GM12878 (cell line): Measurements from ENCODE around the gene CHKA. TPM values are rescaled to one million over a fixed set of nuclear protein-coding genes. Genes with fewer than 3 reads are reported as not detected.
A peak's percentile ranks its signal among the peaks of the same experiment; 100 is the strongest.

ENCODE experiments used
- ATAC-seq: fragments of 200-7000 bp; cut with Tn5 transposase; 3 replicates; pipeline ENCODE4 v1.9.1; 2020; ENCODE audit warnings: mild to moderate bottlenecking, moderate library complexity
- BruUV-seq: library from RNA; stranded (reverse); fragments of 400-500 nt; replicated peaks from 2 replicates; lab custom pipeline; 2021; lab: Mats Ljungman, UMichigan
- CTCF ChIA-PET: fragments of 300-600 bp; sonication (Branson Sonifier 250); formaldehyde crosslinking; extraction: SDS; loops from one replicate; lab custom pipeline; 2021; ENCODE audit warnings: inconsistent platforms; lab: Yijun Ruan, JAX
- POLR2A ChIA-PET: fragments of 350-600 bp; formaldehyde crosslinking; extraction: SDS; loops from one replicate; lab custom pipeline; 2021; ENCODE audit warnings: inconsistent platforms; lab: Charles Lee
- RAD21 ChIA-PET: fragments of 300-600 bp; sonication (Branson Sonifier 250); formaldehyde crosslinking; loops from one replicate; lab custom pipeline; 2023; ENCODE audit warnings: antibody characterized with exemption; ENCODE audit not compliant: unreplicated experiment; lab: Charles Lee
- SMC1A ChIA-PET: fragments of 300-600 bp; sonication (Branson Sonifier 250); formaldehyde crosslinking; loops from one replicate; lab custom pipeline; 2023; ENCODE audit not compliant: unreplicated experiment, uncharacterized antibody; lab: Charles Lee
- DNase-seq: peaks from one replicate; pipeline ENCODE4 v3.0.0-alpha.2; 2011; ENCODE audit warnings: low read depth, low spot score
- FAIRE-seq: peaks from 3 replicates; lab custom pipeline; 2011; peaks lifted over from hg19 to GRCh38; lab: Jason Lieb, UNC
- H2AFZ ChIP-seq: 2 replicates; pipeline ENCODE4 v1.6.0; 2011; ENCODE audit warnings: low read depth, low read length, control low read depth; ENCODE audit not compliant: control insufficient read depth
- H3K27ac ChIP-seq: 2 replicates; pipeline ENCODE4 v1.5.1; 2011; ENCODE audit warnings: control low read depth; ENCODE audit not compliant: control insufficient read depth, insufficient read depth
- H3K27me3 ChIP-seq, 2 experiments: replicated peaks in 1 of 2; 2 replicates each; pipeline versions ENCODE4 v1.6.0 to v1.6.1; 2011; ENCODE audit warnings: low read length in 1 of 2; ENCODE audit not compliant: control insufficient read depth in 2 of 2, insufficient read depth in 2 of 2
- H3K36me3 ChIP-seq, 2 experiments: 2 replicates each; pipeline ENCODE4 v1.5.1; 2011; ENCODE audit warnings: low read length in 1 of 2; ENCODE audit not compliant: control insufficient read depth in 2 of 2, insufficient read depth in 2 of 2
- H3K4me1 ChIP-seq: 2 replicates; pipeline ENCODE4 v1.6.1; 2011; ENCODE audit warnings: mild to moderate bottlenecking, low read length, moderate library complexity, mixed read lengths; ENCODE audit not compliant: control insufficient read depth, insufficient read depth
- H3K4me2 ChIP-seq: 2 replicates; pipeline ENCODE4 v1.6.0; 2011; ENCODE audit warnings: control low read depth; ENCODE audit not compliant: control insufficient read depth, insufficient read depth
- H3K4me3 ChIP-seq: fragments of 200-600 bp; sonication (generic); 2 replicates; pipeline ENCODE4 v1.5.1; 2016
- H3K79me2 ChIP-seq: 2 replicates; pipeline ENCODE4 v1.6.0; 2011; ENCODE audit warnings: low read length; ENCODE audit not compliant: control insufficient read depth, insufficient read depth
- H3K9ac ChIP-seq: 2 replicates; pipeline ENCODE4 v1.8.0; 2011; ENCODE audit warnings: low read length, control low read depth, mixed read lengths; ENCODE audit not compliant: control insufficient read depth, insufficient read depth
- H3K9me3 ChIP-seq: replicated peaks from 3 replicates; pipeline ENCODE4 v1.5.1; 2011; ENCODE audit warnings: mild to moderate bottlenecking, low read length; ENCODE audit not compliant: control insufficient read depth, insufficient read depth
- H4K20me1 ChIP-seq: 2 replicates; pipeline ENCODE4 v1.6.0; 2011; ENCODE audit not compliant: control insufficient read depth, insufficient read depth
- ASH2L ChIP-seq: fragments of 300-600, 200-600 bp; sonication (generic); IDR thresholded peaks from 2 replicates; pipeline ENCODE4 v1.6.1; 2017; ENCODE audit warnings: low read depth, mild to moderate bottlenecking, borderline replicate concordance
- IKZF2 ChIP-seq, 2 experiments: fragments of 450-650 bp; IDR thresholded peaks; 2 replicates each; pipeline ENCODE4 v1.6.1; 2017; ENCODE audit warnings: mild to moderate bottlenecking in 2 of 2, moderate library complexity in 2 of 2
- POLR2AphosphoS2 ChIP-seq: IDR thresholded peaks from 2 replicates; pipeline ENCODE4 v1.6.1; 2011; ENCODE audit warnings: low read depth, mild to moderate bottlenecking, low read length, improper control_type of control experiment, moderate library complexity
- STAT3 ChIP-seq: IDR thresholded peaks from 2 replicates; pipeline ENCODE4 v1.6.1; 2011; ENCODE audit warnings: low read depth, low read length, improper control_type of control experiment
- WGBS: methylation state at CpG from one replicate; pipeline ENCODE4 v1.1.6; 2016; ENCODE audit warnings: low lambda C conversion rate; ENCODE audit not compliant: insufficient replicate concordance, insufficient coverage; ENCODE audit errors: missing lambda C conversion rate; 5-methylcytosine and 5-hydroxymethylcytosine counted together
- in situ Hi-C: fragments of 300-500 bp; cut with MboI; formaldehyde crosslinking; loops from 9 replicates; pipeline ENCODE4 v1.14.3; 2018; ENCODE audit warnings: mixed read lengths
- intact Hi-C: fragments of 100-400 bp; cut with micrococcal nuclease; formaldehyde crosslinking; loops from one replicate; pipeline ENCODE4 v1.14.2; 2022; ENCODE audit not compliant: unreplicated experiment
- polyA plus RNA-seq, 11 experiments: library from polyadenylated mRNA; depleted of rRNA in 4 of 11; unstranded in 6 of 11; stranded (reverse) in 5 of 11; fragments of >200 nt; fragmentation: Nextera tagmentation in 4 of 11; fragmentation: Illumina TruSeq in 1 of 11; extraction: Ambion mirVana in 4 of 11; extraction: Trizol in 1 of 11; gene quantifications; 1 replicate in 1 of 11; 2 replicates in 10 of 11; pipeline versions ENCODE4 v1.2.1 to v1.2.3, GENCODE V29; 2011 to 2016; ENCODE audit warnings: inconsistent platforms in 2 of 11, missing spikeins in 2 of 11, low read depth in 1 of 11
- total RNA-seq, 4 experiments: library from RNA; depleted of rRNA in 3 of 4; stranded (reverse); fragments of >200 nt in 3 of 4; fragmentation: Illumina TruSeq in 1 of 4; extraction: Trizol in 1 of 4; gene quantifications; 2 replicates each; pipeline versions ENCODE4 v1.2.1 to v1.2.3, GENCODE V29; 2013 to 2021
- TF ChIP-seq, protein P1 (sequence below): IDR thresholded peaks from 2 replicates; pipeline ENCODE4 v1.6.1; 2012; ENCODE audit warnings: low read length, inconsistent platforms
- TF ChIP-seq, protein P2 (sequence below): IDR thresholded peaks from 2 replicates; pipeline ENCODE4 v1.6.1; 2012; ENCODE audit warnings: low read depth, low read length, improper control_type of control experiment

CHKA gene
- total and polyA plus RNA-seq, 10 of the 15 experiments (the other 5 are each of a cell fraction or from before 2014, with no cell fraction given) = 5.2 to 29.2 (median 21.2) TPM

- no peaks in the 10 kb centered on the region for H3K4me1 ChIP-seq
- H3K27me3 ChIP-seq = no peaks in the 10 kb centered on the region
- no peak overlapping the region for H3K4me3 ChIP-seq
- CTCF ChIA-PET = no interaction called here
- no peak overlapping the region for H3K9ac ChIP-seq
- TF ChIP-seq STAT3 (no peak), POLR2AphosphoS2 (0 out of 2 replicates have a peak, but pooled peaks have one; percentile 32), ASH2L (no peak), IKZF2 (IDR thresholded peaks at IDR 0.05) (no peak)
- TF ChIP-seq, protein P1, sequence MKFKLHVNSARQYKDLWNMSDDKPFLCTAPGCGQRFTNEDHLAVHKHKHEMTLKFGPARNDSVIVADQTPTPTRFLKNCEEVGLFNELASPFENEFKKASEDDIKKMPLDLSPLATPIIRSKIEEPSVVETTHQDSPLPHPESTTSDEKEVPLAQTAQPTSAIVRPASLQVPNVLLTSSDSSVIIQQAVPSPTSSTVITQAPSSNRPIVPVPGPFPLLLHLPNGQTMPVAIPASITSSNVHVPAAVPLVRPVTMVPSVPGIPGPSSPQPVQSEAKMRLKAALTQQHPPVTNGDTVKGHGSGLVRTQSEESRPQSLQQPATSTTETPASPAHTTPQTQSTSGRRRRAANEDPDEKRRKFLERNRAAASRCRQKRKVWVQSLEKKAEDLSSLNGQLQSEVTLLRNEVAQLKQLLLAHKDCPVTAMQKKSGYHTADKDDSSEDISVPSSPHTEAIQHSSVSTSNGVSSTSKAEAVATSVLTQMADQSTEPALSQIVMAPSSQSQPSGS = no peak
- TF ChIP-seq, protein P2, sequence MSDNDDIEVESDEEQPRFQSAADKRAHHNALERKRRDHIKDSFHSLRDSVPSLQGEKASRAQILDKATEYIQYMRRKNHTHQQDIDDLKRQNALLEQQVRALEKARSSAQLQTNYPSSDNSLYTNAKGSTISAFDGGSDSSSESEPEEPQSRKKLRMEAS = no peak
- no peak overlapping the region for H3K4me2 ChIP-seq
- H3K27ac ChIP-seq = no peak overlapping the region
- FAIRE-seq (no peak), DNase-seq (no peak), ATAC-seq (no peak)
- H3K9me3 ChIP-seq = no peaks in the 10 kb centered on the region
- intact Hi-C loops = no loop called here
- RAD21 ChIA-PET = no interaction called here
- 96% methylated on average over 34 of the region's 35 CpGs for WGBS
- peaks cover 19 to 37% of the 10 kb centered on the region in 2 experiments; a peak in 3 of 4 replicates for H3K36me3 ChIP-seq
- no TSS peak for BruUV-seq
- no peak overlapping the region for H2AFZ ChIP-seq
- in situ Hi-C loops = no loop called here
- no peaks in the 10 kb centered on the region for H4K20me1 ChIP-seq
- SMC1A ChIA-PET = no interaction called here
- POLR2A ChIA-PET = no interaction called here
- H3K79me2 ChIP-seq = no peaks in the 10 kb centered on the region
Measured at GRCh38 chr11:68048681-68049508, 72.3 kb downstream of the CHKA start.
